Kidney epithelial cell (primary cell): ENCODE data around the gene HOXD12. TPM values are rescaled to one million over a fixed set of nuclear protein-coding genes. Genes with fewer than 3 reads are reported as not detected.
A peak's percentile ranks its signal among the peaks of the same experiment; 100 is the strongest.

ENCODE experiments used
- DNase-seq: peaks from one replicate; pipeline ENCODE4 v3.0.0-alpha.2; 2010; ENCODE audit warnings: low read depth
- H3K27me3 ChIP-seq: 2 replicates; pipeline ENCODE4 v1.6.0; 2011; ENCODE audit warnings: low read length; ENCODE audit not compliant: control insufficient read depth, insufficient read depth
- H3K36me3 ChIP-seq: 2 replicates; pipeline ENCODE4 v1.5.1; 2011; ENCODE audit warnings: low read length; ENCODE audit not compliant: control insufficient read depth, insufficient read depth
- H3K4me3 ChIP-seq: 2 replicates; pipeline ENCODE4 v1.5.1; 2011; ENCODE audit warnings: low read depth, mild to moderate bottlenecking, control low read depth, low read length
- total RNA-seq: library from RNA; depleted of rRNA; stranded (reverse); fragments of >200 nt; gene quantifications from 2 replicates; pipeline ENCODE4 v1.2.3, GENCODE V29; 2015
- TF ChIP-seq, protein P1 (sequence below): IDR thresholded peaks from 2 replicates; pipeline ENCODE4 v1.5.1; 2011; ENCODE audit warnings: mild to moderate bottlenecking, moderate library complexity, low read length, control low read depth, inconsistent platforms; ENCODE audit not compliant: insufficient read depth, poor library complexity, severe bottlenecking

Gene HOXD12
- total RNA-seq, 1 donor from 2014 or later: not detected

- no peaks in the 10 kb centered on the region for H3K27me3 ChIP-seq
- no peak for DNase-seq
- H3K36me3 ChIP-seq: no peaks in the 10 kb centered on the region
- TF ChIP-seq, protein P1, sequence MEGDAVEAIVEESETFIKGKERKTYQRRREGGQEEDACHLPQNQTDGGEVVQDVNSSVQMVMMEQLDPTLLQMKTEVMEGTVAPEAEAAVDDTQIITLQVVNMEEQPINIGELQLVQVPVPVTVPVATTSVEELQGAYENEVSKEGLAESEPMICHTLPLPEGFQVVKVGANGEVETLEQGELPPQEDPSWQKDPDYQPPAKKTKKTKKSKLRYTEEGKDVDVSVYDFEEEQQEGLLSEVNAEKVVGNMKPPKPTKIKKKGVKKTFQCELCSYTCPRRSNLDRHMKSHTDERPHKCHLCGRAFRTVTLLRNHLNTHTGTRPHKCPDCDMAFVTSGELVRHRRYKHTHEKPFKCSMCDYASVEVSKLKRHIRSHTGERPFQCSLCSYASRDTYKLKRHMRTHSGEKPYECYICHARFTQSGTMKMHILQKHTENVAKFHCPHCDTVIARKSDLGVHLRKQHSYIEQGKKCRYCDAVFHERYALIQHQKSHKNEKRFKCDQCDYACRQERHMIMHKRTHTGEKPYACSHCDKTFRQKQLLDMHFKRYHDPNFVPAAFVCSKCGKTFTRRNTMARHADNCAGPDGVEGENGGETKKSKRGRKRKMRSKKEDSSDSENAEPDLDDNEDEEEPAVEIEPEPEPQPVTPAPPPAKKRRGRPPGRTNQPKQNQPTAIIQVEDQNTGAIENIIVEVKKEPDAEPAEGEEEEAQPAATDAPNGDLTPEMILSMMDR: no peak
- H3K4me3 ChIP-seq: peak overlapping the region; percentile 67
Observed at GRCh38 chr2:176132205-176133171, 32.9 kb downstream of the HOXD12 start.

DNA sequence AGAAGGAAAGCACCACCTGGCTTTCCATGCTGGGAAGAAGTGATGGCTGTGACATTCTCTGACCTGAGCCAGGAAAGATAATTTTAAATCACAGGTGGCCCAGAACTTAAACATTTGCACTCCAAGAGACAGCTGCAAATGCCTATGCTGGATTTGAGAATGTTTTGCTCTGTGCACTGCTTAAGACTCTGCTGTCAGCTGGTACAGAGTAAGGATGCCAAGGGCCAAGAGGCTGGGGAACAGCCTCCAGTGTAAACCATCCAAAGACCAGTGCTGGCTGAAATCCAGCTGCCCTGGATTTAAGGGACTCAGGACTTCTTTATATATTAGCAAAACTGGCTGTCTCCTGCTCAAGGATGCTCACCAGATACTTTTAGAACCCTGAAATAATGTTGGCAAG is 33.8 kb downstream of the HOXD12 start:
- TF ChIP-seq, protein P1: no peak
- Histone ChIP-seq H3K36me3 (no peaks in the 10 kb centered on the region), H3K27me3 (no peaks in the 10 kb centered on the region), H3K4me3 (no peak overlapping the region)
- no peak for DNase-seq

GRCh38 chr2:176134035-176134434 is 34.4 kb downstream of the HOXD12 start:
- no peaks in the 10 kb centered on the region for H3K27me3 ChIP-seq
- no peaks in the 10 kb centered on the region for H3K36me3 ChIP-seq
- no peak for DNase-seq
- H3K4me3 ChIP-seq: no peak overlapping the region
- TF ChIP-seq, protein P1: no peak

- TF ChIP-seq, protein P1: peak; percentile 4
- no peak for DNase-seq
- H3K36me3 ChIP-seq: no peaks in the 10 kb centered on the region
- H3K27me3 ChIP-seq: no peaks in the 10 kb centered on the region
- H3K4me3 ChIP-seq: no peak overlapping the region
Observed at GRCh38 chr2:176135035-176135440, 35.4 kb downstream of the HOXD12 start.

DNA sequence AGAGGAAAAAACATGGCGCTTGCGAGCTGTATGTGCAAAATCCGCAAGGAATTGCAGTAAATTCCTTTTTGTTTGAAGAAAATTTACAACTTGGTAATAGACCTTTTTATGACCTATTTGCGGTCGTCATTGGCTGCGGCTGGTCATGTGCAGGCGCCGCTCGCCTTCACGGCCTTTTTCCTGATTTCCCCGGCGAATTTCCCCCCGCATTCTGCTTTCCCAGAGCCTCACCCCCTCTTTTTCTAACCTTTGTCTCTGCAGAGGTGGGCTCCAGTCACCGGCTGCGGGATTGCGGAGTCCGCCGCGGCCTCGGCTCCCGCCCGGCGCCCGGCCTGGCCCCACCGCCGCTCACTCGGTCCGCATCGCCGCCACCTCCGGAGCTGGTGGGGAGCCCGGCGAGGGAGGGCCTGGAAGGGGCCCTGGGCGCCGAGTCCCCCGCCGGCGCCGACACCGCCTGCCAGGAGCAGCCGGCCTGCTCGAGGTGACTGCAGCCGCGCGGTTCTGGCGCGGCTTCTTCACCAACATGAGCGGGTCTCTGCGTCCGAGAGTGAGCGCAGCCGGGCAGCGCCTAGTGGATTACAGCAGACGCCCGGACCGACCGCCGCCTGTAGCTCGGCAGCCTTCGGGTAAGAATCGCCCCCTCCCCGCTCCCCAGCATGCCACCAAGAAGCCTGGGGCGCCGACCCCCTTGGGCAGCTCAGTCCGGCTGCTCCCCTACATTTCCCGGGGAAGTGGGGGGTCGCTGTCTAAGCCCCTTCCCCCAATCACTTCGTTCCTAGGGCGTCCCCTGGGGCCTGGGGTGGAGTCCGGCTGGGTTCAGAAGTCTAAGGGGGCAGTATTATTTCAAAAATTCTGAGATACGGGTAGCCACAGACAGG is 37.0 kb downstream of the HOXD12 start:
- H3K36me3 ChIP-seq: no peaks in the 10 kb centered on the region
- DNase-seq: no peak
- TF ChIP-seq, protein P1: no peak
- no peaks in the 10 kb centered on the region for H3K27me3 ChIP-seq
- H3K4me3 ChIP-seq: peak overlapping the region; percentile 92
